Renal cortex interstitium (tissue), 11 donors: Measurements from ENCODE around the gene TSPAN31. TPM values are rescaled to one million over a fixed set of nuclear protein-coding genes. Genes with fewer than 3 reads are reported as not detected.

Experiments
- DNase-seq, 11 donors: peaks; one replicate each; pipeline ENCODE4 v3.0.0-alpha.2; 2013; ENCODE audit warnings: low read depth in 9 of 11, low spot score in 4 of 11; ENCODE audit errors: extremely low read depth in 1 of 11
- polyA plus RNA-seq, 3 donors: library from polyadenylated mRNA; unstranded; fragments of 120-200 nt; gene quantifications; one replicate each; pipeline ENCODE4 v1.2.1, GENCODE V29; 2013; ENCODE audit not compliant: insufficient read length in 3 of 3

The TSPAN31 gene
- polyA plus RNA-seq, 3 donors, result 86.7 to 113 (median 99.9) TPM

DNA sequence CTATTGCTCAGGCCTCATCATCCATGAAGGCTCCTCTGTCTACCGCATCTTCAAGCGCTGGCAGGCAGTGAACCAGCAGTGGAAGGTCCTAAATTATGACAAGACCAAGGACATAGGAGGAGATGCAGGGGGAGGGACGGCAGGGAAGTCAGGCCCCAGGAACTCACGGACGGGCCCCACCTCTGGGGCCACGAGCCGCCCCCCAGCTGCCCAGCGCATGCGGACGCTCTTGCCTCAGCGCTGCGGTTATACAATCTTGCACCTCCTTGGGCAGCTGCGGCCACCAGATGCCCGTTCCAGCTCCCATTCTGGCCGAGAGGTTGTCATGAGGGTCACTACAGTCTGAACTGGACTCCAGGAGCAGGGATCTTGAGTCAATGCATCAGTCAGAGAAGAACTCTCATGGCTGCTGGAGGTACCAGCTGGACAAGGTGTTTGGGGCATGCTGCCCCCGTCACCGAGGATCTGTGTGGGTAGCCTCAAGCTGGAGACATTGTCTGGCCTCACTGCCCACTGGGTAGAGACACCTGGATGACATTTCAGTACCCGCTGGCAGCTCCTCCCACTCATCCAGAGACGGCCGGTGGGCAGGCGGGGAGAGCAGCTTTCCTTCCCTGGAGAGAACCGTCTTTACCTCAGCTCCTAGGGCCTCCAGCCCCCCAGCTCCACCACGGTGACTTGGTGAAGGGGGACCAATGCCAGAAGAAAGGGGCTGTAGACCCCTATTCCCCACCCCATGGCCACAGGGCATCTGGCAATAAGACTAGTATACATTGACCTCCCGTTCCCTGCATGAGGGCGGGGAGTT is 13.9 kb downstream of the TSPAN31 start:
- DNase-seq, result no peak

- DNase-seq, result no peak
These were observed 14.6 kb downstream of the TSPAN31 start for GRCh38 chr12:57759360-57759980.

DNA sequence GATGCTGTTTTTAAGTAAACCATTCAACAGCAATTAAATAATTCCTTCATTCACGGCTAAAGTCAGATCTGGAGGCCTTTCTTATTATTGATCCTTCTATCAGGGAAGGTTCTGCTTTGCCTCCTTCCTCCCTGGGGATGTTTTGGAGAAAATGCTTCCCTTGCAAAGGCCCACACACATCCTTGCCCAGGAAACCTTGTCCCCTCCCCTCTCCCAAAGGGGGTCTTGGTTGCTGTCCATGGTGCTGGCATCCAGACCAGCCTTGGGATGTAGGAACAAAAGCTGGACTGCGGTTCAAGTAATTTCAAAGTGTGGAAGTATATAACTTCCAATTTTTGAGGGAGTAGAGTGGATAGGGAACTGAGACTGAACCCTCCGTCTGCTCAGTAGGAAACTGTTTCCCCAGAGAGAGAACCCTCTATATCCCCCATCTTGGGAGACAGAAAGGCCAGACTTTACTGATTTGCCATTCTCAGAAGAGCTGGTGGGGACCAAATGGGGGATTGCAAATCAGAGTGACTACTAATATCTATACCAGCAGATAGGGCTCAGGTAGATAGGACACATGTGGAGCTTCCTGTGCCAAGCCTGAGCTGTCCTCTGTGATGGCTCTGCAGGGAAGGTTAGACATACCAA is 15.6 kb downstream of the TSPAN31 start:
- no peak for DNase-seq

- no peak for DNase-seq
These were observed 16.7 kb downstream of the TSPAN31 start for GRCh38 chr12:57761391-57761998.

DNA sequence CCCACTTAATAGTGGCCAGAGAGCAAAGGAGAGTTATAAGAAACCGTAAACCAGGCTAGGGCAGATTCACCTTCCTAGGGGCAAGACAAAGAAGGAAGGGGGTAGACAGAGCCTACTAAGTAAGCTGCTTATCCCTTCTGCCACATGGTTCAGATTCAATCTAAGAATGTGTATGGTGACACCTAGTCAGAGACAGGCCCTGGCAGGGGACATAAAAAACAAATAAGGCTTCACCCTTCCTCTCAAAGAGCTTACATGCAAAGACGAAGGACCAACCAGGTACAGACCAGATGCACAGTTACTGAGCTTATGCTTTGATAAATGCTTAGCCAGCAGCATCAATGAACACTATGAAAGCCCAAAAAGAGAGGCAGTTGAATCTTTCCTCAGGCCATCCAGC is 17.6 kb downstream of the TSPAN31 start:
- no peak for DNase-seq

DNA sequence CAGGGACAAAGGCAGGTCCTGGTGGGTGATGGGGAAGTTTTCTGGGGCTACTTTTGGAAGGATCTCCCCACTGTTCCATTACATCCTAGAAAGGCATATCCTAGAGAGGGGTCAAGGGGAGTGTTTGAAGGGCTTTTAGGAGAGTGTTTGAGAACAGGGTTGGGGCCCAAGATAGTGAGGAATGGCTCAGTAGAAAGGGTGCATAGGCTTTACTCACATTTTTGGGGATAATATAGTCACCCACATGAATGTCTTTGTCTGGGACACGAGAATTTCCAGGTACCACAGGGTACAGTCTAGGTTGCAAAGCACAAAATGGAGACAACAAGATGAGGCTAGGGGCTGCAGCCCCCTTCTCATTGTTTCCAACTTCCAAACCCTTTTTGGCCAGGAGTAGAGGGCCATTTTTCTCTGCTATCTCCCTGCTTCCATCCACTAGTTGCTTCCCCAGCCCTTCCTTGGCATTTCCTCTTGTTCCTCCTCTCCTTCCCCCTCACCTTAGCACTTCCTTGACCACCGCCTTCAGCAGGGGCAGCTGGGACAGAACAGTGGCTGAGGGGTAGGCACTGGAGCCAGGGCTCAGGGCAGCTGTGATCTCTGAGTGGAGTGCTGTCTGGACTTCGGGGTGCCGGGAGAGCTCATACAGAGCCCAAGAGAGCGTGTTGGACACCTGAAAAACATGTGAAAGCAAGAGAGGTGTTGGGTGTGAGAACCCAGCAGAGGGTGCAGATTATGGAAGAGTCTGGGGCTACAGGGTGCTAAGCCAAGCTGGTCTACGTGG is 19.2 kb downstream of the TSPAN31 start:
- no peak for DNase-seq

- no peak for DNase-seq
These were observed 19.8 kb downstream of the TSPAN31 start for GRCh38 chr12:57764662-57765002.

- no peak for DNase-seq
These were observed 20.3 kb downstream of the TSPAN31 start for GRCh38 chr12:57765003-57765697.

- DNase-seq, result no peak
These were observed 21.0 kb downstream of the TSPAN31 start for GRCh38 chr12:57765698-57766463.

GRCh38 chr12:57766464-57767304 is 21.8 kb downstream of the TSPAN31 start, which contains the start of gene CYP27B1:
Gene CYP27B1 (minus strand): TSS chr12:57767078. CDS start chr12:57767041, 37 bp downstream.
- no peak for DNase-seq

DNA sequence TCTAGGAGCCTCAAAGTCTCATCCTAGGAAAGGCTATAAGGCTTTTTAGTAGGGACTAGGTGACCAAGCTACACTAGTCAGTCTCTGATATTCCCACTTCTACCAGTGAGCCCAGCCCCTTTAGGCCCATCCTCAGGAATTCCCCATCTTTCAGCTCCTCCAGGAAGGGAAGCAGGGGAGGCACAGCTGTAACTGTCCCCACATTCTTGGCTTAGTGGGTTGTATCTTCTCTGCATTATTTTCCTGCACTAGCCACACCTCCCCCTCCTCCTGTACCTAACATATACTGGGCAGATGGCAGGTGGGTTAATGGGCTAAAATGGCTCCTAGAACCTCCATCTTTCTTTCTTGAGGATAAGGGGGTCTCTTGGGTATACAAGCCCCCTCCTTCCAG is 22.5 kb downstream of the TSPAN31 start:
- DNase-seq, result no peak

DNA sequence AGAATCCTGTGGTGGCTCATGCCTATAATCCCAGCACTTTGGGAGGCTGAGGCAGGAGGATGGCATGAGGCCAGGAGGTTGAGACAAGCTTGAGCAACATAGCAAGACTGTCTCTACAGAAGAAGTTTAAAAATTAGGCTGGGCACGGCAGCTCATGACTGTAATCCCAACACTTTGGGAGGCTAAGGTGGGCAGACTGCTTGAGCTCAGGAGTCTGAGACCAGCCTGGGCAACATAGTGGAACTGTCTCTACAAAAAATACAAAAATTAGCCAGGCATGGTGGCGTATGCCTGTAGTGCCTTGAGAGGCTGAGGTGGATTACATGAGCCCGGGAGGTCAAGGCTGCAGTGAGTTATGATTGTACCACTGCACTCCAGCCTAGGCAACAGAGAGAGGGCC is 23.0 kb downstream of the TSPAN31 start:
- no peak for DNase-seq

DNA sequence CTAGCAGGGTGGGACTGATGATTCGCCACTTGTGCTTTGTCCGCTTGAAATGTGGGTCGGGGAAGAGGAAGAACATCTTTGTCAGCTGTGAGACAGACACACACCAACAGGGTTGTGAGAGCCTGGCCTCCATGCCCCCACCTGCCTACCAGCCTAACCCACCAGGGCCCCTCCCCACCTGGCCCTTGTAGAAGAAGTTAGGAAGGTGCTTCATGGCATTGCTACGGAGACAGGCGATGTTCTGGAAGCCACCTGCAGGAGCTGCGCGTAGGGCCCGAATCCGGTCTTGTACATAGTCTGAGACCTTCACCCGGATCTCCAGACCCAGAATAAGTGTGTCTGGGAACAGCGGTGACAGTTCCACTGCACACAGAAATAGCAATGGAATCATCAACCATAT is 24.8 kb downstream of the TSPAN31 start:
- DNase-seq, result no peak

DNA sequence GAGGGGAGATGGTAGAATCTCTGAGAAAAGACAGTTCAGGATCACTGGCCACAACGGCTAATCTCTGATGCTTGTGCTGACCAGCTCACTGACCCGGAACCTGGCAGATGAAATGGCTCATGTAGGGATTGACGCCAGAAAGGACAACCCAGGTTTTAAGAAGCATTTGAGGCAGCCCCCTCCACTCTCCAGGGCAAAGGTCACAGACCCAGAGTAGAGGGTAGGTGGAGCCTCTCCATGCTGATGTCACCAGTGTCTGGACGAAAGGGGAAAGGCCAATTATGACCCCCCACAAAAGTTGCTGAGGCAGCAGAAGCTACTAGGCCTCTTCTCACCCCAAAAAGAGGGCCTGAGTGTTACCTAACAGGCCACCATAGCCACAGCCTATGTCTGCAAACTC is 25.9 kb downstream of the TSPAN31 start:
- no peak for DNase-seq

- DNase-seq, result peak in 8 of 11 donors; percentile 77 to 93 (median 88)
These were observed 26.5 kb downstream of the TSPAN31 start for GRCh38 chr12:57771236-57771872.

DNA sequence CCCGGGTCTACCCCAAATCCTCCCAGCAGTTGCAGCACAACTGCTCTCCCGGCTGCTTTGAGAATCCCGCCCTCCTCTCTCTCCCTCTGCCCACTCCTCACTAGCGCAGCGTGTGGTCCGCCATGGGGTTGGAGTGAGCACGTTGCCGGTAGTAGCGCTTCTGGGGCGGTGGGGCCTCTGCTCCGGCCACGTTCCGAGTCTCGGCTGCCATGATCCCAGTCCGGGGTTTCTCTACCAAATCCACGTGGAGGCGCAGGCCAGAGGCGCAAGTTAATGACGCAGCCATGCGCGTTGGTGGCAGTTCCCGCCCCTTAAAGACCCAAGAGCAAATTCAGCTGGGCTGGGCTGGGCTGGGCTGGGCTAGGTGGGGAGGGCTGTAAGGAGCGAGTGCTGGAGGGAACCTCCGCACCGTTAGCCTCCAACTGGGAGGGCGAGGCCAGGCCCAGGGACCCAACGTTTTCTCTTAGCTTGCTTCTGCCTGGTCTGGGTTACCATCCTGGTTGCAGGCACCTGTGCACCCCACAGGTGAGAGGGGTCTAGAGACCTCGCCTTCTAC is 27.1 kb downstream of the TSPAN31 start, which contains the start of gene METTL1:
Gene METTL1, minus strand, starts transcription at position 233 of the 556 bp plus-strand sequence. Its CDS starts 22 bp downstream, at position 211.
- peak; percentile 91 to 97 (median 95) for DNase-seq
